GM18517 (cell line): ENCODE data around the gene TBPL2.
"Not testable (repeated sequence)": the region's sequence is repeated elsewhere in the genome, so short reads cannot be mapped to it uniquely, and the experiment has no call there.

Experiments
- ATAC-seq: cut with Tn5 transposase; IDR thresholded peaks from one replicate; pipeline ENCODE4 v1.9.1; 2021; ENCODE audit warnings: mild to moderate bottlenecking, moderate library complexity; ENCODE audit not compliant: unreplicated experiment

Gene TBPL2

GRCh38 chr14:55440385-55440784 is at the start of gene TBPL2:
Gene TBPL2, minus strand, starts transcription at chr14:55440616. Its CDS starts 167 bp downstream, at chr14:55440449.
- ATAC-seq = no peak

DNA sequence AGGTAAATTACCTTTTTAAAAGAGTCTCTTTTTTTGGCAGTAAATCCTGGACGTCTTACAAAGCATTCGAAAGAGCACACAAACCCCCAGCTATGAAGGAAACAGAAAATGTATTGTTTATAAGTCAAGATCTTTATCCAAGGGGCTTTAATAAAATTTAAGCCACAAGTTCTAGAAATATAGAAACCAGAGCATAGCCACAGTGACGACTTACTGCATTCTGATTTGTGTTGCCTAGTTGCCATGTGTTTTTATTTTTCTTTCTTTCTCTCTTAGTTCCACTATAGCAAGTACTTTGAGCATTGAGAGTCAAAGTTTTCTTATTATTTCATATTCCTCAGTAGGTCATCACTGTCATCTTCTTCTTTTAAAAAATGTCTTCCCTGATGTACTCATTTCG is 47.8 kb upstream of the TBPL2 start:
- ATAC-seq = no peak

GRCh38 chr14:55482936-55483605 is 42.7 kb upstream of the TBPL2 start:
- ATAC-seq = no peak

GRCh38 chr14:55481769-55482168 is 41.4 kb upstream of the TBPL2 start:
- no peak for ATAC-seq

GRCh38 chr14:55477680-55478079 is 37.3 kb upstream of the TBPL2 start:
- no peak for ATAC-seq

DNA sequence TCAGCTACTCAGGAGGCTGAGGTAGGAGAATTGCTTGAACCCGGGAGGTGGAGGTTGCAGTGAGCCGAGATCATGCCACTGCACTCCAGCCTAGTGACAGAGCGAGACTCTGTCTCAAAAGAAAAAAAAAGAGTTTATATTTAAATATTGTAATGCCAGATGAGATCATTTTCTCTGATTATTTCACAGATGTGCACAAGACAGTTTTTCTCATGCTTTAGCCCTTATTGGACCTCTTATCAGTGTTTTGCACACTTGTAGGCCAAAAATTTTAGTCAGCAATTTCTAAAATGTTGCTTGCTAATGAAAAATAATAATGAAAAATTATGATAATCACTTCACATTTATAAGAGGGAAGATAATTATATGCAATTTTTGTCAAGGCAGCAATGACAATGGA is 36.0 kb upstream of the TBPL2 start:
- not testable (repeated sequence) for ATAC-seq

DNA sequence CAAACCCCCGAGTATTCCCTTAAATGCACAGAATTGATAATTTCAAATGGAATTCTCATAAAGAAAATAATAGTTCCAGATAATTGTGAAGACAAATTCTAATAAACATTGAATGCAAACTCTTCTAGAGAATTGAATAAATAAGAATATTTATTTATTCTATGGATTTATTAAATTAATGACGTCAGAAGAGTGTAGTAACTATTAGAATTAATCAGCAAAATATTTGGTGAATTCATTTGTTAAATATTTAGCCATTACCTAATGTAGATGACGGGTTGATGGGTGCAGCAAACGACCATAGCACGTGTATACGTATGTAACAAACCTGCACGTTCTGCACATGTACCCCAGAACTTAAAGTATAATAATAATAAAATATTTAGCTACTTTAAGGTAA is 33.4 kb upstream of the TBPL2 start:
- ATAC-seq = no peak

GRCh38 chr14:55470025-55470424 is 29.6 kb upstream of the TBPL2 start:
- ATAC-seq = no peak

DNA sequence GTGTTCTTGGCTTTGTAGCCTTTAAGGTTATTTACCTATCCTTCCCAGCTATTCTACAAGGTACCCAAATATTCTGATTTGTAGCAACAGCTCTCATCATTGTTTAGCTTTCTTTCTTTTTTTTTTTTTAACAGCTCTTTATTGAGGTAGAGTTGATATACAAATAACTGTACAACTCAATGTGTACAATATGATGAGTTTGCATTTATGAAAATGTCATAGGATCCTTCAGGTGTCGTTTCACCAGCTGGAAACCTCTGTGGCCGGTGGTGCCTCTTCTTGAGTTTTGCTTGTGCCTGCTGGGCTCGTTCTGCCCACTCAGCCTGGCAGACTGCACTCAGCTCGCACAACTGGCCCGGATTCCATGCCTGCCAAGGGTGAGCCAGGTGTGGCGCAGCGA is 26.9 kb upstream of the TBPL2 start:
- ATAC-seq = no peak

GRCh38 chr14:55458800-55459515 is 18.5 kb upstream of the TBPL2 start:
- peak; percentile 85 for ATAC-seq

DNA sequence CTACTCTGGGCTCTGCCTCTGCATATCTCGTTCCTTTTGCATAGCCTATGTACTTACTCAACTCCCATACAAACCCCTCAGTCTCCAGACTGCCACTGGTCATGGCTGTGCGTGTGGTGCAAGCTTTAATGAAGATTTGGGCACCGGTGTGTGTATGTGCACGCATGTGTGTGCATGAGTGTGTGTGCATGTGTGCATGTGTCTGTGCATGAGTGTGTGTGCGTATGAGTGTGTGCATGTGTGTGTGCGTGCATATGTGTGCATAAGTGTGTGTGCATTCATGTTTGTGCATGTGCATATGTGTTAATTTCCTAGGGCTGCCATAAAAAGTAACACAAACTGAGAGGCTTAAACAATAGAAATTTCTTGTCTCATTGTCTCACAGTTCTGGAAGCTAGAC is 17.1 kb upstream of the TBPL2 start:
- ATAC-seq = no peak

DNA sequence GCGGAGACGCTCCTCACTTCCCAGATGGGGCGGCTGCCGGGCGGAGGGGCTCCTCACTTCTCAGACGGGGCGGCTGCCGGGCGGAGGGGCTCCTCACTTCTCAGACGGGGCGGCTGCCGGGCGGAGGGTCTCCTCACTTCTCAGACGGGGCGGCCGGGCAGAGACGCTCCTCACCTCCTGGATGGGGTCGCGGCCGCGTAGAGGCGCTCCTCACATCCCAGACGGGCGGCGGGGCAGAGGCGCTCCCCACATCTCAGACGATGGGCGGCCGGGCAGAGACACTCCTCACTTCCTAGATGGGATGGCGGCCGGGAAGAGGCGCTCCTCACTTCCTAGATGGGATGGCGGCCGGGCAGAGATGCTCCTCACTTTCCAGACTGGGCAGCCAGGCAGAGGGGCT is 16.0 kb upstream of the TBPL2 start:
- ATAC-seq = not testable (repeated sequence)

- no peak for ATAC-seq
These were observed 14.0 kb upstream of the TBPL2 start for GRCh38 chr14:55454264-55455002.

GRCh38 chr14:55451950-55452349 is 11.5 kb upstream of the TBPL2 start:
- ATAC-seq = no peak

- ATAC-seq = no peak
These were observed 11.0 kb upstream of the TBPL2 start for GRCh38 chr14:55451398-55451797.

DNA sequence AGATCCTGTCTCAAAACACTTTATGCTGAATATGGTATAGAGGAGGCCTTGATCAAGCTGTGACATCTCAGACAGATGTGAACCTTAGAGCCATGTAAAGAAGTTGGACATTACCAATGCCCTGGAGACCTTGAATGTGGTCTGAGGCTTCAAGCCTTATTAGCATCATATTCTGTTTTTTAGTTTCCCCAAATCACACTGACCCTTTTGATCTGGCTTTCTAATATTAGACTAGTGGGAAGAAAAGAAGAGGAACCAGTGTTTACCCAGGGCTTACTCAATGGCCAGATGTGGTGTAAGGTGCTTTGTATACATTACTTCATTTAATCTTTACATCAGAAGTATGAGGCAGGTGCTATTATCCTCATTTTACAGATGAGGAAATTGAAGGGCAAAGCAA is 10.6 kb upstream of the TBPL2 start:
- no peak for ATAC-seq

- no peak for ATAC-seq
These were observed 10.1 kb upstream of the TBPL2 start for GRCh38 chr14:55450539-55450938.

- no peak for ATAC-seq
These were observed 9.7 kb upstream of the TBPL2 start for GRCh38 chr14:55450124-55450523.

DNA sequence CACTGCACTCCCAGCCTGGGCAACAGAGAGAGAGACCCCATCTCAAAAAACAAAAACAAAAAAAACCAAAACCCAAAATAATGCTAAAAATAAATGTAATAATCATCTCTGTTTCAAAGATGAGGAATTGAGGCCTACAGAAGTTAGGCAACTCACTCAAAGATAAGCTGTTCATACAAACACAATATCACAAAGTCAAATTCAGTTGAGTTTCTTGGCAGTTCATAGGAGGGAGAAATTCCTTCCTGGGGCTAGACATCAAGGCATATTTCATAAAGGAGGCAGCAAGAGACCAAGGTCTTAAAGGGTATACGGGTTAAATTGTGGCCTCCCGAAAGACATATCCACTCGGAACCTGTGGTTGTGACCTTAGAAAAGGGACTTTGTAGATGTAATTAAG is 8.7 kb upstream of the TBPL2 start:
- ATAC-seq = no peak

GRCh38 chr14:55448141-55448614 is 7.8 kb upstream of the TBPL2 start:
- no peak for ATAC-seq

DNA sequence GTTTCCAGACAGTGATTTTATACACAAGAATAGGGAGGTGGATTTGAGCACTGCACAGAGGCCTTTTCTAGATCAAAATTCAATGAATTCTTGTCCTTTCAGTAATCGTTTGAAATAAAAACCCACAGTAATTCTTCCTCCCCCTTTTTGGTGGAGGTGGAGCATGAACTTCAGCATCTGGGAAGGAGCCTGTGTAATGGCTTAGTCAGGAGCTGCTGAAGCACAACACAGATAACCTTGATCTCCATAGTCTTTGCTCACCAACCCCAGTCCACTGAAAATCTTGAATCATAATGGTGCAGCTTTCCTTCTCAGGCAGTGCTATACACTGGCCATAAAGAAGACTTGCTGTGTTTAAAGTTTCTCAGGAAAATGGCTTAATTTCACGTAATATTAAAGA is 6.4 kb upstream of the TBPL2 start:
- no peak for ATAC-seq
